Activated CD4-positive, alpha-beta memory T cell treated with anti-CD3 and anti-CD28 coated beads for 36 hours (primary cell): ENCODE data around the gene DQX1. TPM values are rescaled to one million over a fixed set of nuclear protein-coding genes. Genes with fewer than 3 reads are reported as not detected.
"Not testable (repeated sequence)": the region's sequence is repeated elsewhere in the genome, so short reads cannot be mapped to it uniquely, and the experiment has no call there.

Experiments used
- CTCF ChIA-PET: fragments of 350-600 bp; sonication (Branson Sonifier 250); formaldehyde crosslinking; loops from one replicate; lab custom pipeline; 2021; ENCODE audit warnings: antibody characterized with exemption, inconsistent platforms; lab: Charles Lee
- POLR2A ChIA-PET: fragments of 350-600 bp; sonication (Branson Sonifier 250); formaldehyde crosslinking; loops from one replicate; lab custom pipeline; 2021; ENCODE audit warnings: antibody characterized with exemption; lab: Charles Lee
- DNase-seq: peaks from one replicate; pipeline ENCODE4 v3.0.0-alpha.2; 2020
- H3K27ac Mint-ChIP-seq: one replicate; pipeline ENCODE4 v1.8.0; 2021; ENCODE audit warnings: mixed read lengths
- H3K27me3 Mint-ChIP-seq: one replicate; pipeline ENCODE4 v1.8.0; 2021; ENCODE audit warnings: mixed read lengths
- H3K36me3 Mint-ChIP-seq: one replicate; pipeline ENCODE4 v1.8.0; 2021; ENCODE audit warnings: mixed read lengths
- H3K4me1 Mint-ChIP-seq: one replicate; pipeline ENCODE4 v1.8.0; 2021; ENCODE audit warnings: low read depth, mixed read lengths
- H3K4me3 Mint-ChIP-seq: one replicate; pipeline ENCODE4 v1.8.0; 2021; ENCODE audit warnings: mild to moderate bottlenecking, mixed read lengths
- H3K9me3 Mint-ChIP-seq: one replicate; pipeline ENCODE4 v1.8.0; 2021; ENCODE audit warnings: mixed read lengths
- intact Hi-C: fragments of 100-400 bp; cut with micrococcal nuclease; formaldehyde crosslinking; loops from one replicate; pipeline ENCODE4 v1.15.1; 2023
- total RNA-seq, 2 experiments: library from RNA; stranded (reverse); gene quantifications; one replicate each; pipeline ENCODE4 v1.2.3, GENCODE V29; 2021

The DQX1 gene
- total RNA-seq, 2 experiments from 2014 or later = 0.33 to 0.56 TPM

DNA sequence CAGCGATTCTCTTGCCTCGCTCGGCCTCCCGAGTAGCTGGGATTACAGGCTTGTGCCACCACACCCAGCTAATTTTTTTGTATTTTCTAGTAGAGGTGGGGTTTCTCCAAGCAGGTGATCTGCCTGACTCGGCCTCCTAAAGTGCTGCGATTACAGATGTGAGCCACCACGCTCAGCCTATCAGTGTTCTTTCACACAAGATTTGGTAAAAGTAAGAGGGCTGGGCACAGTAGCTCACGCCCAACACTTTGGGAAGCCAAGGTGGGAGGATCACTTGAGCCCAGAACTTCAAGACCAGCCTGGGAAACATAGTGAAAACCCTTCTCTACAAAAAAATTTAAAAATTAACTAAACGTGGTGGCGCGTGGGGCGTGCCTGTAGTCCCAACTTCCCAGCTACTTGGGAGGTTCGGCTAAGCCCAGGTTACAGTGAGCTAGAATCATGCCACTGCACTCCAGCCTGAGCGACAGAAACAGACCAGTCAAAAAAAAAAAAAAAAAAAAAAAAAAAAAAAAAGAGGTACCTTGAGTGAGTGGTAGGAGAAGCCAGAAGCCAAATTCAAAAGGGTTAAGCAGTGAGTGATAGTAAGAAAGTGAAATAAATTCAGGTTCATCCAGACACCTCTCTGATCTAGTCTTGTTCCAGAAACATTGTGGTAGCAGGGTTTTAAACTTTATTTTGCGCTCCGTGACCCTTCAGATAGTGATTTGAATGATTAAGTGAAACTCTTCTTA, 54.5 kb downstream of the DQX1 start:
- POLR2A ChIA-PET = interaction anchor here (0.6 to 2.4 kb wide), 3 partner anchors 10 to 95 kb away, joined by 3 to 23 read pairs (median 20); partner anchors contain the start of genes CCDC142, TTC31 and WBP1
- Mint-ChIP-seq H3K4me1 (peaks cover 19% of the 10 kb centered on the region), H3K27me3 (no peaks in the 10 kb centered on the region), H3K9me3 (no peaks in the 10 kb centered on the region), H3K36me3 (peaks cover 22% of the 10 kb centered on the region), H3K27ac (peak overlapping the region; percentile 96), H3K4me3 (peak overlapping the region; percentile 96)
- CTCF ChIA-PET = interaction anchor here (1.2 to 4.8 kb wide), 2 partner anchors 11 to 13 kb away, joined by 11 to 47 read pairs; partner anchors contain the start of genes CCDC142, TTC31 and WBP1
- DNase-seq = no peak
- intact Hi-C loops = loop anchor here (1.0 to 2.0 kb wide), 3 partner anchors 11 to 57 kb away; partner anchors contain the start of genes AUP1, CCDC142, HTRA2 and WBP1

DNA sequence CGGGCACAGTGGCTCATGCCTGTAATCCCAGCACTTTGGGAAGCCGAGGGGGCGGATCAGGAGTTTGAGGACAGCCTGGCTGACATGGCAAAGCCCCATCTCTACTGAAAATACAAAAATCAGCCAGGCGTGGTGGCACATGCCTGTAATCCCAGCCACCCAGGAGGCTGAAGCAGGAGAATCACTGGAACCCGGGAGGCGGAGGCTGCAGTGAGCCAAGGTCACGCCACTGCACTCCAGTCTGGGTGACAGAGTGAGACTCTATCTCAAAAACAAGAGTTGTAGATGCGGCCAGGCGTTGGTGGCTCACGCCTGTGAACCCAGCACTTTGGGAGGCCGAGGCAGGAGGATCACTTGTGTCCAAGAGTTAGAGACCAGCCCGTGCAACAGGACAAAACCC, 55.3 kb downstream of the DQX1 start:
- Mint-ChIP-seq H3K4me1 (peaks cover 22% of the 10 kb centered on the region), H3K4me3 (peak overlapping the region; percentile 35), H3K36me3 (peaks cover 21% of the 10 kb centered on the region), H3K27ac (peak overlapping the region; percentile 71)
- ChIA-PET CTCF (interaction anchor here (1.2 to 4.8 kb wide), 2 partner anchors 12 to 13 kb away, joined by 11 to 47 read pairs; partner anchors contain the start of genes CCDC142, TTC31 and WBP1), POLR2A (interaction anchor here (2.4 kb wide), 1 partner anchor 12 kb away, joined by 20 read pairs; the partner anchor contains the start of gene WBP1)
- intact Hi-C loops, H3K27me3 Mint-ChIP-seq, H3K9me3 Mint-ChIP-seq, DNase-seq: not testable (repeated sequence)

Other genes with a start within 250 kb of the DQX1 start
- 1 to 10 TPM; 2.9 to 3.1 TPM for gene SLC4A5, start 182.8 kb downstream of the DQX1 start, total RNA-seq
- gene DCTN1, start 145.9 kb downstream of the DQX1 start, total RNA-seq = 10 to 100 TPM; 75.6 to 79.5 TPM
- gene C2orf81, start 104.6 kb downstream of the DQX1 start, total RNA-seq = 1 to 10 TPM; 2.4 to 2.8 TPM
- gene WDR54, start 104.5 kb downstream of the DQX1 start, total RNA-seq = 100 to 1,000 TPM; 101 TPM
- gene RTKN, start 84.3 kb downstream of the DQX1 start, total RNA-seq = 1 to 10 TPM; 1.4 to 1.6 TPM
- 10 to 100 TPM; 32.8 to 35.0 TPM for gene INO80B, start 71.1 kb downstream of the DQX1 start, total RNA-seq
- gene WBP1, start 67.8 kb downstream of the DQX1 start, total RNA-seq = 10 to 100 TPM; 32.9 to 35.9 TPM
- gene MOGS, start 60.8 kb downstream of the DQX1 start, total RNA-seq = 10 to 100 TPM; 56.5 to 58.2 TPM
- gene MRPL53, start 53.6 kb downstream of the DQX1 start, total RNA-seq = 100 to 1,000 TPM; 117 to 121 TPM
- gene CCDC142, start 43.2 kb downstream of the DQX1 start, total RNA-seq = 10 to 100 TPM; 10.1 to 10.8 TPM
- 10 to 100 TPM; 27.3 to 29.1 TPM for gene TTC31, start 43.1 kb downstream of the DQX1 start, total RNA-seq
- under 1 TPM; 0.52 to 0.63 TPM for gene LBX2, start 26.6 kb downstream of the DQX1 start, total RNA-seq
- gene PCGF1, start 18.5 kb downstream of the DQX1 start, total RNA-seq = 10 to 100 TPM; 22.6 to 26.0 TPM
- gene TLX2, start 11.8 kb downstream of the DQX1 start, total RNA-seq = under 1 TPM; 0.52 to 0.94 TPM
- 10 to 100 TPM; 92.1 to 98.0 TPM for gene AUP1, start 3.5 kb upstream of the DQX1 start, total RNA-seq
- gene HTRA2, start 3.7 kb upstream of the DQX1 start, total RNA-seq = 10 to 100 TPM; 70.6 to 72.3 TPM
- 1 to 10 TPM in 1 of 2 experiments, under 1 TPM in 1; 0.90 to 1.1 TPM for gene LOXL3, start 27.7 kb upstream of the DQX1 start, total RNA-seq
- 10 to 100 TPM; 23.1 to 24.5 TPM for gene DOK1, start 28.5 kb upstream of the DQX1 start, total RNA-seq
- gene M1AP, start 122.1 kb upstream of the DQX1 start, total RNA-seq = not detected
- 1 to 10 TPM; 7.7 to 7.9 TPM for gene SEMA4F, start 128.0 kb upstream of the DQX1 start, total RNA-seq